ENCODE results near the gene PSME4. TPM values are rescaled to one million over a fixed set of nuclear protein-coding genes. Genes with fewer than 3 reads are reported as not detected.
A peak's percentile ranks its signal among the peaks of the same experiment; 100 is the strongest.
"Not testable (repeated sequence)": the region's sequence is repeated elsewhere in the genome, so short reads cannot be mapped to it uniquely, and the experiment has no call there.

PSME4 gene
- total and polyA plus RNA-seq, 2 of the 13 experiments (the other 11 are each of a cell fraction or from before 2014, with no cell fraction given) = 52.1 to 77.8 TPM

DNA sequence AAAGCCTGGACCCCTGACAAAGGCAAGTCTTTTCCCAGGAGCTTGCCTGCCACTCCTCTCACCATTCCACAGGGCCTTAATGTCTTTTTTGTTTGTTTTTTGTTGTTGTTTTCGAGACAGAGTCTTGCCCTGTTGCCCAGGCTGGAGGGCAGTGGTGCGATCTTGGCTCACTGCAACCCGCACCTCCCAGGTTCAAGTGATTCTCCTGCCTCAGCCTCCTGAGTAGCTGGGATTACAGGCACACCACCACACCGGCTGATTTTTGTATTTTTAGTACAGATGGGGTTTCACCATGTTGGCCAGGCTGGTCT is 140.9 kb downstream of the PSME4 start:
- BruUV-seq (replicated peaks); H3K27me3 ChIP-seq (ENCODE audit: control insufficient read depth in 1 of 2, insufficient read depth in 2 of 2, low read length in 2 of 2); H4K20me1 ChIP-seq (ENCODE audit: insufficient read depth, low read length); ATAC-seq; H3K9me3 ChIP-seq (ENCODE audit: low read length); POLR2A ChIA-PET; in situ Hi-C loops (cut with HindIII; ENCODE audit: extremely low pct_ligation_motif_present, low pct_unique_long_range_greater_than_20kb); DNase-seq (ENCODE audit: low spot score); H3K4me3 ChIP-seq (replicated peaks in 1 of 3; ENCODE audit: insufficient read depth in 1 of 3, low read depth in 2 of 3, low read length in 3 of 3); H3K4me2 ChIP-seq (ENCODE audit: low read depth, low read length); intact Hi-C loops (cut with micrococcal nuclease; ENCODE audit: unreplicated experiment); H3K79me2 ChIP-seq (ENCODE audit: insufficient read depth, low read length); H3K9ac ChIP-seq (ENCODE audit: insufficient read depth, low read depth, low read length); H2AFZ ChIP-seq (ENCODE audit: low read length); FAIRE-seq; H3K36me3 ChIP-seq (replicated peaks in 1 of 2; ENCODE audit: control insufficient read depth in 1 of 2, insufficient read depth in 2 of 2, low read length in 2 of 2); CTCF ChIA-PET (ENCODE audit: low intra/inter-chr PET ratio, low total read pairs): not testable (repeated sequence)
- 98% methylated on average over 4 of the region's 4 CpGs for WGBS (ENCODE audit: low lambda C conversion rate)
- Histone ChIP-seq H3K27ac (ENCODE audit: extremely low read length, insufficient read depth, low read length) (peak overlapping the region; percentile 93), H3K4me1 (ENCODE audit: insufficient read depth, low read length) (peaks cover 53% of the 10 kb centered on the region)
- 0 out of 2 replicates have a peak, but pooled peaks have one; percentile 65 for TF ChIP-seq ZNF274 (CRISPR knock-in tag; IDR thresholded peaks at IDR 0.05)
- 0 out of 2 replicates have a peak, but pooled peaks have one; percentile 32 for TF ChIP-seq BORCS8-MEF2B (CRISPR knock-in tag; IDR thresholded peaks at IDR 0.05)
- TF ChIP-seq, protein P1, sequence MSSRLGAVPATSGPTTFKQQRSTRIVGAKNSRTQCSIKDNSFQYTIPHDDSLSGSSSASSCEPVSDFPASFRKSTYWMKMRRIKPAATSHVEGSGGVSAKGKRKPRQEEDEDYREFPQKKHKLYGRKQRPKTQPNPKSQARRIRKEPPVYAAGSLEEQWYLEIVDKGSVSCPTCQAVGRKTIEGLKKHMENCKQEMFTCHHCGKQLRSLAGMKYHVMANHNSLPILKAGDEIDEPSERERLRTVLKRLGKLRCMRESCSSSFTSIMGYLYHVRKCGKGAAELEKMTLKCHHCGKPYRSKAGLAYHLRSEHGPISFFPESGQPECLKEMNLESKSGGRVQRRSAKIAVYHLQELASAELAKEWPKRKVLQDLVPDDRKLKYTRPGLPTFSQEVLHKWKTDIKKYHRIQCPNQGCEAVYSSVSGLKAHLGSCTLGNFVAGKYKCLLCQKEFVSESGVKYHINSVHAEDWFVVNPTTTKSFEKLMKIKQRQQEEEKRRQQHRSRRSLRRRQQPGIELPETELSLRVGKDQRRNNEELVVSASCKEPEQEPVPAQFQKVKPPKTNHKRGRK (CRISPR knock-in tag; IDR thresholded peaks at IDR 0.05) = 0 out of 2 replicates have a peak, but pooled peaks have one; percentile 39
- TF ChIP-seq ZNF598 (CRISPR knock-in tag; IDR thresholded peaks at IDR 0.05; ENCODE audit: borderline replicate concordance) = 0 out of 2 replicates have a peak, but pooled peaks have one; percentile 70
- 0 out of 2 replicates have a peak, but pooled peaks have one; percentile 53 for TF ChIP-seq ZNF550 (CRISPR knock-in tag; IDR thresholded peaks at IDR 0.05; ENCODE audit: borderline replicate concordance)
- TF ChIP-seq, protein P2, sequence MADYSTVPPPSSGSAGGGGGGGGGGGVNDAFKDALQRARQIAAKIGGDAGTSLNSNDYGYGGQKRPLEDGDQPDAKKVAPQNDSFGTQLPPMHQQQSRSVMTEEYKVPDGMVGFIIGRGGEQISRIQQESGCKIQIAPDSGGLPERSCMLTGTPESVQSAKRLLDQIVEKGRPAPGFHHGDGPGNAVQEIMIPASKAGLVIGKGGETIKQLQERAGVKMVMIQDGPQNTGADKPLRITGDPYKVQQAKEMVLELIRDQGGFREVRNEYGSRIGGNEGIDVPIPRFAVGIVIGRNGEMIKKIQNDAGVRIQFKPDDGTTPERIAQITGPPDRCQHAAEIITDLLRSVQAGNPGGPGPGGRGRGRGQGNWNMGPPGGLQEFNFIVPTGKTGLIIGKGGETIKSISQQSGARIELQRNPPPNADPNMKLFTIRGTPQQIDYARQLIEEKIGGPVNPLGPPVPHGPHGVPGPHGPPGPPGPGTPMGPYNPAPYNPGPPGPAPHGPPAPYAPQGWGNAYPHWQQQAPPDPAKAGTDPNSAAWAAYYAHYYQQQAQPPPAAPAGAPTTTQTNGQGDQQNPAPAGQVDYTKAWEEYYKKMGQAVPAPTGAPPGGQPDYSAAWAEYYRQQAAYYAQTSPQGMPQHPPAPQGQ (CRISPR knock-in tag; IDR thresholded peaks at IDR 0.05; ENCODE audit: borderline replicate concordance) = 0 out of 2 replicates have a peak, but pooled peaks have one; percentile 56
- TF ChIP-seq, protein P3, sequence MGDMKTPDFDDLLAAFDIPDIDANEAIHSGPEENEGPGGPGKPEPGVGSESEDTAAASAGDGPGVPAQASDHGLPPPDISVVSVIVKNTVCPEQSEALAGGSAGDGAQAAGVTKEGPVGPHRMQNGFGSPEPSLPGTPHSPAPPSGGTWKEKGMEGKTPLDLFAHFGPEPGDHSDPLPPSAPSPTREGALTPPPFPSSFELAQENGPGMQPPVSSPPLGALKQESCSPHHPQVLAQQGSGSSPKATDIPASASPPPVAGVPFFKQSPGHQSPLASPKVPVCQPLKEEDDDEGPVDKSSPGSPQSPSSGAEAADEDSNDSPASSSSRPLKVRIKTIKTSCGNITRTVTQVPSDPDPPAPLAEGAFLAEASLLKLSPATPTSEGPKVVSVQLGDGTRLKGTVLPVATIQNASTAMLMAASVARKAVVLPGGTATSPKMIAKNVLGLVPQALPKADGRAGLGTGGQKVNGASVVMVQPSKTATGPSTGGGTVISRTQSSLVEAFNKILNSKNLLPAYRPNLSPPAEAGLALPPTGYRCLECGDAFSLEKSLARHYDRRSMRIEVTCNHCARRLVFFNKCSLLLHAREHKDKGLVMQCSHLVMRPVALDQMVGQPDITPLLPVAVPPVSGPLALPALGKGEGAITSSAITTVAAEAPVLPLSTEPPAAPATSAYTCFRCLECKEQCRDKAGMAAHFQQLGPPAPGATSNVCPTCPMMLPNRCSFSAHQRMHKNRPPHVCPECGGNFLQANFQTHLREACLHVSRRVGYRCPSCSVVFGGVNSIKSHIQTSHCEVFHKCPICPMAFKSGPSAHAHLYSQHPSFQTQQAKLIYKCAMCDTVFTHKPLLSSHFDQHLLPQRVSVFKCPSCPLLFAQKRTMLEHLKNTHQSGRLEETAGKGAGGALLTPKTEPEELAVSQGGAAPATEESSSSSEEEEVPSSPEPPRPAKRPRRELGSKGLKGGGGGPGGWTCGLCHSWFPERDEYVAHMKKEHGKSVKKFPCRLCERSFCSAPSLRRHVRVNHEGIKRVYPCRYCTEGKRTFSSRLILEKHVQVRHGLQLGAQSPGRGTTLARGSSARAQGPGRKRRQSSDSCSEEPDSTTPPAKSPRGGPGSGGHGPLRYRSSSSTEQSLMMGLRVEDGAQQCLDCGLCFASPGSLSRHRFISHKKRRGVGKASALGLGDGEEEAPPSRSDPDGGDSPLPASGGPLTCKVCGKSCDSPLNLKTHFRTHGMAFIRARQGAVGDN (CRISPR knock-in tag; IDR thresholded peaks at IDR 0.05) = peak; percentile 47; the same call in 1 of the 2 replicates
- TF ChIP-seq, protein P4, sequence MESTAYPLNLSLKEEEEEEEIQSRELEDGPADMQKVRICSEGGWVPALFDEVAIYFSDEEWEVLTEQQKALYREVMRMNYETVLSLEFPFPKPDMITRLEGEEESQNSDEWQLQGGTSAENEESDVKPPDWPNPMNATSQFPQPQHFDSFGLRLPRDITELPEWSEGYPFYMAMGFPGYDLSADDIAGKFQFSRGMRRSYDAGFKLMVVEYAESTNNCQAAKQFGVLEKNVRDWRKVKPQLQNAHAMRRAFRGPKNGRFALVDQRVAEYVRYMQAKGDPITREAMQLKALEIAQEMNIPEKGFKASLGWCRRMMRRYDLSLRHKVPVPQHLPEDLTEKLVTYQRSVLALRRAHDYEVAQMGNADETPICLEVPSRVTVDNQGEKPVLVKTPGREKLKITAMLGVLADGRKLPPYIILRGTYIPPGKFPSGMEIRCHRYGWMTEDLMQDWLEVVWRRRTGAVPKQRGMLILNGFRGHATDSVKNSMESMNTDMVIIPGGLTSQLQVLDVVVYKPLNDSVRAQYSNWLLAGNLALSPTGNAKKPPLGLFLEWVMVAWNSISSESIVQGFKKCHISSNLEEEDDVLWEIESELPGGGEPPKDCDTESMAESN (CRISPR knock-in tag; conservative IDR thresholded peaks at IDR 0.05) = 0 out of 2 replicates have a peak, but pooled peaks have one; percentile 32

Measured in HepG2 (cell line).